Measurements from ENCODE around the gene AQP12B.

- TF ChIP-seq RARB (CRISPR knock-in tag; IDR thresholded peaks at IDR 0.05), result no peak
- no peak for TF ChIP-seq ARNTL (CRISPR knock-in tag; IDR thresholded peaks at IDR 0.05; ENCODE audit: borderline replicate concordance, low read depth)
- TF ChIP-seq, protein P1, sequence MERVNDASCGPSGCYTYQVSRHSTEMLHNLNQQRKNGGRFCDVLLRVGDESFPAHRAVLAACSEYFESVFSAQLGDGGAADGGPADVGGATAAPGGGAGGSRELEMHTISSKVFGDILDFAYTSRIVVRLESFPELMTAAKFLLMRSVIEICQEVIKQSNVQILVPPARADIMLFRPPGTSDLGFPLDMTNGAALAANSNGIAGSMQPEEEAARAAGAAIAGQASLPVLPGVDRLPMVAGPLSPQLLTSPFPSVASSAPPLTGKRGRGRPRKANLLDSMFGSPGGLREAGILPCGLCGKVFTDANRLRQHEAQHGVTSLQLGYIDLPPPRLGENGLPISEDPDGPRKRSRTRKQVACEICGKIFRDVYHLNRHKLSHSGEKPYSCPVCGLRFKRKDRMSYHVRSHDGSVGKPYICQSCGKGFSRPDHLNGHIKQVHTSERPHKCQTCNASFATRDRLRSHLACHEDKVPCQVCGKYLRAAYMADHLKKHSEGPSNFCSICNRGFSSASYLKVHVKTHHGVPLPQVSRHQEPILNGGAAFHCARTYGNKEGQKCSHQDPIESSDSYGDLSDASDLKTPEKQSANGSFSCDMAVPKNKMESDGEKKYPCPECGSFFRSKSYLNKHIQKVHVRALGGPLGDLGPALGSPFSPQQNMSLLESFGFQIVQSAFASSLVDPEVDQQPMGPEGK (CRISPR knock-in tag; IDR thresholded peaks at IDR 0.05; ENCODE audit: borderline replicate concordance), result no peak
- TF ChIP-seq, protein P2, sequence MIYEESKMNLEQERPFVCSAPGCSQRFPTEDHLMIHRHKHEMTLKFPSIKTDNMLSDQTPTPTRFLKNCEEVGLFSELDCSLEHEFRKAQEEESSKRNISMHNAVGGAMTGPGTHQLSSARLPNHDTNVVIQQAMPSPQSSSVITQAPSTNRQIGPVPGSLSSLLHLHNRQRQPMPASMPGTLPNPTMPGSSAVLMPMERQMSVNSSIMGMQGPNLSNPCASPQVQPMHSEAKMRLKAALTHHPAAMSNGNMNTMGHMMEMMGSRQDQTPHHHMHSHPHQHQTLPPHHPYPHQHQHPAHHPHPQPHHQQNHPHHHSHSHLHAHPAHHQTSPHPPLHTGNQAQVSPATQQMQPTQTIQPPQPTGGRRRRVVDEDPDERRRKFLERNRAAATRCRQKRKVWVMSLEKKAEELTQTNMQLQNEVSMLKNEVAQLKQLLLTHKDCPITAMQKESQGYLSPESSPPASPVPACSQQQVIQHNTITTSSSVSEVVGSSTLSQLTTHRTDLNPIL (CRISPR knock-in tag; IDR thresholded peaks at IDR 0.05; ENCODE audit: low read depth), result no peak
- TF ChIP-seq GLIS3 (CRISPR knock-in tag; IDR thresholded peaks at IDR 0.05), result no peak
- no peak for TF ChIP-seq PPARA (CRISPR knock-in tag; IDR thresholded peaks at IDR 0.05; ENCODE audit: borderline replicate concordance)
- TF ChIP-seq ESRRG (CRISPR knock-in tag; IDR thresholded peaks at IDR 0.05), result no peak
- TF ChIP-seq ZNF70 (CRISPR knock-in tag; IDR thresholded peaks at IDR 0.05), result no peak
- no peak for TF ChIP-seq TOX (CRISPR knock-in tag; IDR thresholded peaks at IDR 0.05; ENCODE audit: borderline replicate concordance)
- TF ChIP-seq TSHZ2 (CRISPR knock-in tag; IDR thresholded peaks at IDR 0.05), result no peak
Observed at GRCh38 chr2:240663546-240664190, 19.0 kb downstream of the AQP12B start.

All from SK-N-SH treated with all-trans-retinoic acid at 6 μM for 48 hours (cell line).